Astrocyte of the spinal cord (primary cell): Measurements from ENCODE around the gene AP4S1.

Source experiments
- DNase-seq: peaks from one replicate; pipeline ENCODE4 v3.0.0; 2011; ENCODE audit warnings: low read depth, low spot score
- H3K4me3 ChIP-seq: 2 replicates; pipeline ENCODE4 v1.5.1; 2011; ENCODE audit warnings: low read depth, mild to moderate bottlenecking, low read length, moderate library complexity
- in situ Hi-C: cut with HindIII; loops from 2 replicates; pipeline ENCODE4 v1.10.0; 2017; ENCODE audit warnings: low sequenced_read_pairs
- TF ChIP-seq, protein P1 (sequence below): IDR thresholded peaks from 2 replicates; pipeline ENCODE4 v1.5.1; 2012; ENCODE audit warnings: low read depth, mild to moderate bottlenecking, low read length, inconsistent platforms

Gene AP4S1

DNA sequence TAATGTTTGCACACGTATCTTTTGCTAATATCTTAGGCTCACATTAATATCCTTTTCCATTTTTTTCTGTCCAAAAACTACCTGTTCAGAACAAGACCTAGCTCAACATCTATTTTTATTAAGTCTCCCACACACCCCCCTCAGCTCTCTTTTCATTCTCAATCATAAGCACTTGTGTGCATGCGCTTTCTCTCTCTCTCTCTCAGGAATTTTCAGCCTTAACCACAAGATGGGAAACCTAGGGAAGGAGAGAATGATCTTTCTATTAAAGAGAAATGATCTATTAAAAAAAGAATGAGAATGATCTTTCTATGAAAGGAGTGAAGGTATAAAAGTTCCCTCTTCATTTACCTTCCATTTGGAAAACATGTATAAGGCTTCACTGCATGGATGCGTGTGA is 39.7 kb upstream of the AP4S1 start:
- H3K4me3 ChIP-seq, result no peak overlapping the region
- TF ChIP-seq, protein P1, sequence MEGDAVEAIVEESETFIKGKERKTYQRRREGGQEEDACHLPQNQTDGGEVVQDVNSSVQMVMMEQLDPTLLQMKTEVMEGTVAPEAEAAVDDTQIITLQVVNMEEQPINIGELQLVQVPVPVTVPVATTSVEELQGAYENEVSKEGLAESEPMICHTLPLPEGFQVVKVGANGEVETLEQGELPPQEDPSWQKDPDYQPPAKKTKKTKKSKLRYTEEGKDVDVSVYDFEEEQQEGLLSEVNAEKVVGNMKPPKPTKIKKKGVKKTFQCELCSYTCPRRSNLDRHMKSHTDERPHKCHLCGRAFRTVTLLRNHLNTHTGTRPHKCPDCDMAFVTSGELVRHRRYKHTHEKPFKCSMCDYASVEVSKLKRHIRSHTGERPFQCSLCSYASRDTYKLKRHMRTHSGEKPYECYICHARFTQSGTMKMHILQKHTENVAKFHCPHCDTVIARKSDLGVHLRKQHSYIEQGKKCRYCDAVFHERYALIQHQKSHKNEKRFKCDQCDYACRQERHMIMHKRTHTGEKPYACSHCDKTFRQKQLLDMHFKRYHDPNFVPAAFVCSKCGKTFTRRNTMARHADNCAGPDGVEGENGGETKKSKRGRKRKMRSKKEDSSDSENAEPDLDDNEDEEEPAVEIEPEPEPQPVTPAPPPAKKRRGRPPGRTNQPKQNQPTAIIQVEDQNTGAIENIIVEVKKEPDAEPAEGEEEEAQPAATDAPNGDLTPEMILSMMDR, result no peak
- DNase-seq, result peak; percentile 19
- in situ Hi-C loops, result no loop called here

DNA sequence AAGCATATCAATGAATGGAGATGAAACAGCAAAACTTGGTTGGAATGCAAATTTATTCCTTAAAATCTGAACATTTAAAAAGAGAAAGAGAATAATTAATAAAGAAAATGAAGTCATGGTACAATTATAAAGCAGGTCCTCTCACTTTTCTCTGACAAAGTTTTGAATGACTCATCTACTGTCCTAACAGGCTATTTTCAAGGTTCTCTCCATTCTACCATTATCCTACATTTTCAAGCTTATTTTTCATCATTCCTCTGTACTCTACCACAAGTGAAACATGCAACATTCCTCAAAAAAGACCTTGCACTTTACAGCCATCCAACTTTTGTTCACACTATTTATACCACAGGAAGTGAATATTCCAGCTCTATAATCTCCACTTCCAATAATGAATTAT is 36.9 kb upstream of the AP4S1 start:
- in situ Hi-C loops, result no loop called here
- TF ChIP-seq, protein P1, result no peak
- peak; percentile 43 for DNase-seq
- H3K4me3 ChIP-seq, result no peak overlapping the region

DNA sequence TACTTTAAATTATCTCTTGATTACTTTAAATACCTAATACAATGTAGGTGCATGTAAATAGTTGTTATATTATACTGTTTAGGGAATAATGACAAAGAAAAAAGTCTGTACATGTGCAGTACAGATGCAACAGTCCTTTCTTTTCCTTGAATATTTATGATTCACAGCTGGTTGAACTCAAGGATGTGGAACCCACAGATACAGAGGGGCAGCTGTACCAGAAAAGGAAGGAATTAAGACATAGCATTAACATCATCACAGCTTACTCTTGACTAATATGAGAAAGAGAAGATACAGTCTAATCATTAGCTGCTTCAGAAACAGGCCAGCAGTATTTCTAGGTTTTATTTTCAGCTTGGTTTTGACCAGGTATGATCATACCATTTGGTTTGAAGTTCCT is 34.7 kb upstream of the AP4S1 start:
- H3K4me3 ChIP-seq, result no peak overlapping the region
- TF ChIP-seq, protein P1, result no peak
- in situ Hi-C loops, result no loop called here
- no peak for DNase-seq

DNA sequence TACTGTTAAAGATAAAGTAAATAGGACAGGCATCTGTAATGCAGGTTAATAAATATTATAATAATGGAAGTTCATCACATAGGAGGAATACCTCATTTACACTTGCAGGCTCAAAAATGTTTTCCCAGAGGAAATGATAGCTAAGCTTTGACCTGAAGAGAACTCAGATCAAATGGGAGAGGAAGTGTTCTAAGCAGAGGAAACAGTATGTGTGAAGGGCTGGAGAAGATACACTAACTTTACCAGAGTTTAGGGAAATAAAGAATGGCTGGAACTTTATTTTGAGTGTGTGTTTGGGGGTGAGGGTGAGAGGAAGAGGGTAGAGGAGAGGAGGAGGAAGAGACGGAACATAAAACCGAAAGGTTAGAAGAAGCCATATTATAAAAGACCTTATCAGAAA is 34.0 kb upstream of the AP4S1 start:
- in situ Hi-C loops, result no loop called here
- H3K4me3 ChIP-seq, result no peak overlapping the region
- DNase-seq, result no peak
- TF ChIP-seq, protein P1, result no peak

DNA sequence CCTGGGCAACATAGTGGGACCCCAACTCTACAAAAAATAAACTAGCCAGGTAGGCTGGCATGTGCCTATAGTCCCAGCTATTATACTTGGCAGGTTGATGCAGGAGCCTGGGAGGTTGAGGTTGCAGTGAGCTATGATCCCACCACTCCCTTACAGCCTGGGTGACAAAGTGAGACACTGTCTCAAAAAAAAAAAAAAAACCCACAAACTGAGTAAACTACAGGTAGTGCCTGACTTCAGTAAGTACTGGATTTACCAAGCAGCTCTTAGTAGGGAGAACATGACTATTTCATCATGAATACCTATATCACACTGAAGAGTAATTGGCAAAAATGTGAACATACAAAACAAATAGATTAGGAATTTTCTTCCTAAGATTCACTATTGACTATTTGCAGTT is 32.4 kb upstream of the AP4S1 start:
- in situ Hi-C loops, result no loop called here

DNA sequence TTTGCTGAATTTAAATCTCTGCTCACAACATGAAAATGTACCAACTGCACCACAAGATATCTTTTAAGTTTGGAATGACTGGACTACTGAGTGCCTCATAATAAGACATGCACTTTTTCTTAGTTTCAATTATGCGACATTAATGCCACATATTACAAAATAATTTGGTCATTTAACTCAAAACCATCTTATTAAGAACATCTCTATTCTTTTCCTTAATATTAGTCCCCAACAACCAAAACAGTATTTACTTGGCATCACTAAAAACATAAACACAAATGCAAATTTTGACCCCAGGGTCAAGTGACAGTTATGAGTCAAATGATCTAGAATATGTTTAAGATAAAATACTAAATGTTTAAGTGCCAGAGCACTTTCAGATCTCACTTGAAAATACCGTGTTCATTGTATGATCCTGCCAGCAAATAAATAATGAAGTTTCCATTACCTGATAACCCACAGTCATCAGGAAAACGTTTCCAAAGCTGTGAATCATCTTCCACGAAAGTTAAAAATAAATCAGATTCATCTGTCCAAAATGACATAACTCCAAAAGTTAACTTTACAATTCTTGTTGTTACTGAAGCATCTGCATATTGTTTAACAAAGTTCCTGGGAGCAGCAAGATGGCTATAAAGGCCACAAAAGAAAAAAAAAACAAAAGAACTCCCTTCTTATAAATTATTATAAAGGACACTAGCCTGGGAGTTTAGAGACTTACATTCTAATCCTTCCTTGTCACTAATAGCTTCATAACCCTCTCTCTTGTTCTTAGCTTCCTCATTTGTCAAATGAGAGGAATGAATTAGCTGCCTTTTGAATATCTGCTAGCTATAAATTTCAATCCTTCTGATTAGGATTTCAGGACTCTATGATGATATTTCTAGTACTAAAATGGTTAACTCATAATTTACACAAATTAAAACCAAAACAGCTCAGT is 30.5 kb upstream of the AP4S1 start:
- DNase-seq, result peak; percentile 18
- no peak overlapping the region for H3K4me3 ChIP-seq
- in situ Hi-C loops, result no loop called here
- TF ChIP-seq, protein P1, result no peak

More for the DNA sequence above, 32.4 kb upstream of the AP4S1 start:
- no peak for DNase-seq
- TF ChIP-seq, protein P1, result no peak
- no peak overlapping the region for H3K4me3 ChIP-seq
